Naive B cell (primary cell): ENCODE data around the gene MARK1. TPM values are rescaled to one million over a fixed set of nuclear protein-coding genes. Genes with fewer than 3 reads are reported as not detected.

Source experiments
- polyA plus RNA-seq, 6 donors: library from polyadenylated mRNA; unstranded; fragments of 300-500 nt; fragmentation: Illumina TruSeq; gene quantifications; one replicate each; pipeline ENCODE4 v1.2.3, GENCODE V29; 2021; ENCODE audit warnings: low read depth in 6 of 6

Gene MARK1
- polyA plus RNA-seq, 6 donors from 2014 or later = 0.09 to 0.10 TPM; not detected in 4

Other genes starting within 250 kb of the MARK1 start
- 10 to 100 TPM in 2 of 6 donors, 1 to 10 TPM in 3, not detected in 1; 3.7 to 37.5 (median 5.5) TPM for gene C1orf115, start 162.2 kb downstream of the MARK1 start, polyA plus RNA-seq
- 10 to 100 TPM in 2 of 6 donors, 1 to 10 TPM in 4; 2.4 to 23.7 (median 4.0) TPM for gene MTARC2, start 220.2 kb downstream of the MARK1 start, polyA plus RNA-seq